GM12864 (cell line): ENCODE measurements around the gene DEDD.
A peak's percentile ranks its signal among the peaks of the same experiment; 100 is the strongest.

Source experiments
- DNase-seq: peaks from one replicate; pipeline ENCODE4 v3.0.0-alpha.2; 2011; ENCODE audit warnings: low read depth
- H3K4me3 ChIP-seq: 2 replicates; pipeline ENCODE4 v1.5.1; 2011; ENCODE audit warnings: mild to moderate bottlenecking, low read depth, low read length, control low read depth
- TF ChIP-seq, protein P1 (sequence below): IDR thresholded peaks from 2 replicates; pipeline ENCODE4 v1.5.1; 2011; ENCODE audit warnings: low read depth, mild to moderate bottlenecking, moderate library complexity, low read length, control low read depth, inconsistent platforms; ENCODE audit errors: missing control alignments

DEDD gene

DNA sequence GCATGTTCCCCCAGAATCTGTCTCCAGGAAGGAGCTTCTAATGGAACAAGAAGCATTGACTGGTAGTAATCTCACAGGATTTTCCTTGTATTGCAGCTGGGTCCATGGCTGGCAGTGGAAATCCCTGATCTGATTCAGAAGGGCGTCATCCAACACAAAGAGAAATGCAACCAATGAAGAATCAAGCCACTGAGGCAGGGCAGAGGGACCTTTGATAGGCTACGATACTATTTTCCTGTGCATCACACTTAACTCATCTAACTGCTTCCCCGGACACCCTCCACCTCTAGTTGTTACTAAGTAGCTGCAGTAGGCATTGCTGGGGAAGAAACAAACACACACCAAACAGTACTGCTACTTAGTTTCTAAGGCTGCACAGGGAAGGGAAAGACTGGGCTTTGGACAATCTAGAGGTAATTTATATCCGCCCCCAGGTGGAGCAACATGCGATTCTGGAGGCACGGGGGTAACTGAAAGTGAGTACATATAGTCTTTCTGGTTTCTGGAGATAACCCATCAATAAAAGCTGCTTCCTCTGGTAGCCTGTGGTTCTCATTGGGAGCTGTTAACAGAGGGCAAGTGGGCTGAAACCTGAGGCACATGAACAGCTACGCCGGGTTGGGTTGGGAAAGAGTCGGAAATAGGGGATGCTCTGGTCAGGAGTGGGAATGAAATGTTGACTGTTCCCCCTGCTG, 26.0 kb upstream of the DEDD start:
- DNase-seq, result no peak
- H3K4me3 ChIP-seq, result peak overlapping the region; percentile 65
- TF ChIP-seq, protein P1, sequence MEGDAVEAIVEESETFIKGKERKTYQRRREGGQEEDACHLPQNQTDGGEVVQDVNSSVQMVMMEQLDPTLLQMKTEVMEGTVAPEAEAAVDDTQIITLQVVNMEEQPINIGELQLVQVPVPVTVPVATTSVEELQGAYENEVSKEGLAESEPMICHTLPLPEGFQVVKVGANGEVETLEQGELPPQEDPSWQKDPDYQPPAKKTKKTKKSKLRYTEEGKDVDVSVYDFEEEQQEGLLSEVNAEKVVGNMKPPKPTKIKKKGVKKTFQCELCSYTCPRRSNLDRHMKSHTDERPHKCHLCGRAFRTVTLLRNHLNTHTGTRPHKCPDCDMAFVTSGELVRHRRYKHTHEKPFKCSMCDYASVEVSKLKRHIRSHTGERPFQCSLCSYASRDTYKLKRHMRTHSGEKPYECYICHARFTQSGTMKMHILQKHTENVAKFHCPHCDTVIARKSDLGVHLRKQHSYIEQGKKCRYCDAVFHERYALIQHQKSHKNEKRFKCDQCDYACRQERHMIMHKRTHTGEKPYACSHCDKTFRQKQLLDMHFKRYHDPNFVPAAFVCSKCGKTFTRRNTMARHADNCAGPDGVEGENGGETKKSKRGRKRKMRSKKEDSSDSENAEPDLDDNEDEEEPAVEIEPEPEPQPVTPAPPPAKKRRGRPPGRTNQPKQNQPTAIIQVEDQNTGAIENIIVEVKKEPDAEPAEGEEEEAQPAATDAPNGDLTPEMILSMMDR, result no peak

DNA sequence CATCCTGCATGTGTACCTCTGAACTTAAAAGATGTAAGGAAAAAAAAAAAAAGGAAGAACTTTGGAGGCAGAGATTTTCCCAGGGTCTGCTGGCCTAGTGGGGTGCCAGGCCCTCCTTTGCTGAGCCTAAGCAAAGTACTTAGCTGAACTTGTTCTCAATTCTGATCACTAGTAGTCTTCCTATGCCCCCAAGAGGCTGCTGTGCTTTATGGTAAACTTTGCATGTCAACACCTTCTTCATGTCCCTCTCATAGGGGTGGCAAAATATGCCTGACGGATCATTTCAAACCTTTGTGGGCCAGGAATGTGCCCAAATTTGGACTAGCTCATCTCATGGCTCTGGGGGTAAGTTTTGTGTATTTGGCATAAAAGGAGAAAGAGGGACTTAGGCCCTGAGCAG, 25.4 kb upstream of the DEDD start:
- no peak for DNase-seq
- TF ChIP-seq, protein P1, result no peak
- no peak overlapping the region for H3K4me3 ChIP-seq

DNA sequence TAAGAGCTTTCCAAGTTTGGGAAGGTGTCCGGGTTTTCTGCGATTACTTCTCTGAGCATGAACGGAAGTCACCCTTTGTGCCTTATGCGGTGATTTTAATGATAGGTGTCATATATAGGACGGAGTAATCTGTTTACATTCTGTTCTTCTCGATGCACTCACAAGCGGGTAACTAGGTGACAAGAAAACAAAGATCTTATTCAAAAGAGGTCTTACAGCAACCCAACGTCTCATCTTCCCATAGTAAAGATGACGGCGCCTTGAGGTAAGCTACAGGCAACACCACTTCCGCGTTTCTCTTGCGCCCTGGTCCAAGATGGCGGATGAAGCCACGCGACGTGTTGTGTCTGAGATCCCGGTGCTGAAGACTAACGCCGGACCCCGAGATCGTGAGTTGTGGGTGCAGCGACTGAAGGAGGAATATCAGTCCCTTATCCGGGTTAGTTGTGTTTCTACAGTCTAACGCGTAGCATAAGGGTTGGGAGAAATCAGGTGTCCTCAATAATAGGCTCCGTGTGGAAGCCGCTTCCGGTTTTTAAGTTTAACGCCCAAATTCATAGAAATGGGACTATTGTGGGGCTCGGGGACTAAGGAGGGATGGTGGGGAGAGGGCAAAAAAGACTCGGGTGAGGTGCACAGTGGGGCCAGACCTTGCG, 21.3 kb upstream of the DEDD start, which contains the start of gene UFC1:
Gene UFC1, plus strand, starts transcription at position 297 of the 656 bp plus-strand sequence. Its CDS starts 20 bp downstream, at position 317.
- H3K4me3 ChIP-seq, result peak within 1 kb of the TSS; percentile 74
- TF ChIP-seq, protein P1, result no peak
- peak; percentile 88 for DNase-seq

DNA sequence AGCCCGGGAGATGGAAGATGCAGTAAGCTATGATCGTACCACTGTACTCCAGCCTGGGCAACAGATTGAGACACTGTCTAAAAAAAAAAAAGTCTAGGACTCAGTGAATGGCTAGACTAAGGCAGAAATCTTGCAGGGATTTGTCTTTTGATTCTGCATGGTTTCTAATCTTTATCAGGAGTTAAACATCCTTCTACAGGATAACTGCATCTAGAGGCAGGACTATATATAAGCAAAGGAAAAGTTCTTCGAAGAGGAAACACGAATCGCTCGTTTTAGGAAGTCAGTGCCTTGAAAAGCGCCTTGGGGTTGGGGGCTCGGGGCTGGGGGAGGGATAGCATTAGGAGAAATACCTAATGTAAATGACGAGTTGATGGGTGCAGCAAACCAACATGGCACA, 20.7 kb upstream of the DEDD start:
- H3K4me3 ChIP-seq, result peak overlapping the region; percentile 74
- no peak for DNase-seq
- TF ChIP-seq, protein P1, result no peak

DNA sequence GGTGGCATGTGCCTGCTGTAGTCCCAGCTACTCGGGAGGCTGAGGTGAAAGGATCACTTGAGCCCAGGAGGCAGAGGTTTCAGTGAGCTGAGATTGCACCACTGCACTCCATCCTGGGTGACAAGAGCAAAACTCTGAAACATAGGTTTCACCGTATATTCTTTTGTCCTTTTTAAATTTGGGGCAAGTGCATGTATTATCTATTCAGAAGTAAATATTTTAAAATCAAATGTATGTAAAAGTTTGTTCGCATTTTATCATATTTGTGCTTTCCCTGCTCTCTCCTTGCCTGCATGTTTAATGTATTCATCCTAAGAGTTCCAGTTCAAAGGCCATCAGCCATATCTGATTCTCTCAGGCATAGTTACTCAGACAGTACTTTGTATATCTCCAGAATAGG, 13.4 kb upstream of the DEDD start:
- no peak overlapping the region for H3K4me3 ChIP-seq
- TF ChIP-seq, protein P1, result no peak
- DNase-seq, result no peak

DNA sequence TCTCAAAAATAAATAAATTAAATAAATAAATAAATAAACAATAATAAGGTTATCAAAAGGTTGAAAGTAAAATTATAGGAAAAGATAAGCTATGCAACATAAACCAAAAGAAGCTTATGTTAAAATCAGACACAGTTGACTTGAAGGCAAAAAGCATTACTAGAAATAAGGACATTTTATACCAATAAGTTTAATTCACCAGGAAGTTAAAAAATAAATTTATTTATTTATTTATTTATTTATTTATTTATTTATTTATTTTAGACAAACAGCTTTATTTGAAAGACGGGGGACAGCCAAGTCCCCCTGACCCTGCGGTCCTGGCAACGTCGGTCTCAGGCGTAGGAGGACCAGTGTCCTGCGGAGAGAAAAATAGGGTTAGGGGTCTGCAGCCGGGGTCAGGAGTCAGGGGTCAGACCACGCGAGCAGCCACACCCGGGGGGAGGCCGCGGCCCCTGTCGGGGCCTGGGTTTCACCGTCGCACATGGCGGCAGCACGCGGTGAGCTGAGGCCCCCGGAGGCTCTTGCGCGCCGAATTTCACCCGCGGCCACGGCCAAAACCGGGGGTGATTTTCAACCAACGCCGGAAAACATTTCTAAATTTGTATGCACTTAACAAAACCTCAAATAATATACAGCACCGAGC, 8.4 kb upstream of the DEDD start:
- TF ChIP-seq, protein P1, result no peak
- no peak for DNase-seq
- H3K4me3 ChIP-seq, result no peak overlapping the region

DNA sequence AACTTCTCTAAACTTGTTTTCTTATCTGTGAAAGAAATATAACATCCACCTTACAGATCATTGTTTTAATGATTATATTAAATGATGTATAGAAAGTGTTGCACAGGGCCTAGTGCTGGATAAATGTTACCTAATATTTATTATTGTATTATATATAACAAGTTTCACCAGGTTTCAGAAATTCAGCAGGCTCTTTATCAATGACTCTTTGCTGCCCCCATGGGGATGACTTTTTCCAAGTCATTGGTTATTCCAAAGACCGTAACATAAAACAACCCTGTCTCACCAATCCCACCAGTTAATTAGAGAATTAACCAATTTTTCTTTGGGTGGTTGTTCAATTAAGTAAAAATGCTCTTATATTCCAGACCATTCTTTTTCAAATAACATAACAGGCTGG, 7.3 kb upstream of the DEDD start:
- no peak overlapping the region for H3K4me3 ChIP-seq
- DNase-seq, result no peak
- TF ChIP-seq, protein P1, result peak; percentile 42
